Uterus (tissue), 4 donors: ENCODE data around the gene NSD2. TPM values are rescaled to one million over a fixed set of nuclear protein-coding genes. Genes with fewer than 3 reads are reported as not detected.

ENCODE experiments used
- DNase-seq, 2 donors: peaks; one replicate each; pipeline ENCODE4 v3.0.0-alpha.2; 2019 to 2020
- H3K27ac ChIP-seq, 2 donors: fragments of 200-600 bp; sonication (generic); 1 replicate in 1 of 2; 2 replicates in 1 of 2; pipeline ENCODE4 v1.5.1; 2016 to 2018
- H3K27me3 ChIP-seq, 2 donors: fragments of 200-600 bp; sonication (generic); one replicate each; pipeline ENCODE4 v1.5.1; 2018 to 2019; ENCODE audit warnings: control low read depth in 1 of 2
- H3K36me3 ChIP-seq, 2 donors: fragments of 200-600 bp; sonication (generic); one replicate each; pipeline ENCODE4 v1.5.1; 2019; ENCODE audit warnings: control low read depth in 1 of 2
- H3K4me1 ChIP-seq, 2 donors: fragments of 200-600 bp; sonication (generic); one replicate each; pipeline ENCODE4 v1.5.1; 2018 to 2019; ENCODE audit warnings: control low read depth in 1 of 2
- H3K4me3 ChIP-seq, 2 donors: fragments of 200-600 bp; sonication (generic); 1 replicate in 1 of 2; 2 replicates in 1 of 2; pipeline ENCODE4 v1.5.1; 2018 to 2019; ENCODE audit warnings: mild to moderate bottlenecking in 1 of 2
- H3K9me3 ChIP-seq, 2 donors: fragments of 200-600 bp; sonication (generic); one replicate each; pipeline ENCODE4 v1.5.1; 2019; ENCODE audit warnings: control low read depth in 1 of 2
- POLR2A ChIP-seq, 2 donors: fragments of 450-650 bp; IDR thresholded peaks; one replicate each; pipeline ENCODE4 v1.6.1; 2016; ENCODE audit warnings: antibody characterized with exemption in 2 of 2, mild to moderate bottlenecking in 1 of 2, moderate library complexity in 1 of 2
- intact Hi-C: fragments of 100-400 bp; cut with DNase I; formaldehyde crosslinking; loops from one replicate; pipeline ENCODE4 v1.15.1; 2023; ENCODE audit warnings: low total_unique reads
- total RNA-seq, 4 donors: library from RNA; depleted of rRNA in 3 of 4; stranded (reverse); fragments of >200 nt in 3 of 4; gene quantifications; one replicate each; pipeline versions ENCODE4 v1.1.0 to v1.2.4, GENCODE V29; 2014 to 2023
- TF ChIP-seq, protein P1 (sequence below), 4 experiments: fragments of 200-600 bp in 2 of 4; fragments of 450-650 bp in 2 of 4; sonication (generic) in 2 of 4; IDR thresholded peaks; one replicate each; pipeline ENCODE4 v1.5.1; 2016 to 2019; ENCODE audit warnings: antibody characterized with exemption in 4 of 4, mild to moderate bottlenecking in 2 of 4, moderate library complexity in 1 of 4
- donor health status: DM: yes; HTN: yes; CAD: no.

NSD2 gene
- total RNA-seq, 4 donors from 2014 or later: 10.3 to 75.3 (median 49.0) TPM

DNA sequence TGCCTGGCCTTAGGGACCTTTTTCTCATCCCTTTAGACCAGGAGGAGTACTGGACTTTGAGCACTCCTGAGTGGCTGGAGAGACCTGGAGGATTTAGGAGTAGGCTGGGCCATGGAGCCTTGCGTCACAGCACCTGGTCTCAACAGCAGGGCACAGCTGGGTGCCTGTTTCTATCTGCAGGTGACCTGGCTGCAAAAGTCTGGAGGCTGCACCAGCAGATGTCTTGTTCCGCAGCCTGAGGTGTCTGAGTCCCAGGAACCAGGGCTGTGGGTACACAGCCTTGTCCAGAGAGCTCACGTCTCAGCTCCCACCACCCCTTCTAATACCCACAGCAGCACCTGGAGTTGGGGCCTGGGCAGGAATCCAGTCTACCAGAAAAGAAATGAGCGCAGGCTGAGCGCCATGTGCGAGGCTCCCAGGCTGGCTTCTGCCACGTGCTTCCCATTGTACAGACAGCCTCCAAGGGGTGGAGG lies 5.0 kb upstream of the NSD2 start:
- H3K27ac ChIP-seq: no peak overlapping the region
- peaks cover 0 to 9% of the 10 kb centered on the region in 2 donors for H3K27me3 ChIP-seq
- no peaks in the 10 kb centered on the region for H3K9me3 ChIP-seq
- no peak overlapping the region for H3K4me3 ChIP-seq
- TF ChIP-seq, protein P1, sequence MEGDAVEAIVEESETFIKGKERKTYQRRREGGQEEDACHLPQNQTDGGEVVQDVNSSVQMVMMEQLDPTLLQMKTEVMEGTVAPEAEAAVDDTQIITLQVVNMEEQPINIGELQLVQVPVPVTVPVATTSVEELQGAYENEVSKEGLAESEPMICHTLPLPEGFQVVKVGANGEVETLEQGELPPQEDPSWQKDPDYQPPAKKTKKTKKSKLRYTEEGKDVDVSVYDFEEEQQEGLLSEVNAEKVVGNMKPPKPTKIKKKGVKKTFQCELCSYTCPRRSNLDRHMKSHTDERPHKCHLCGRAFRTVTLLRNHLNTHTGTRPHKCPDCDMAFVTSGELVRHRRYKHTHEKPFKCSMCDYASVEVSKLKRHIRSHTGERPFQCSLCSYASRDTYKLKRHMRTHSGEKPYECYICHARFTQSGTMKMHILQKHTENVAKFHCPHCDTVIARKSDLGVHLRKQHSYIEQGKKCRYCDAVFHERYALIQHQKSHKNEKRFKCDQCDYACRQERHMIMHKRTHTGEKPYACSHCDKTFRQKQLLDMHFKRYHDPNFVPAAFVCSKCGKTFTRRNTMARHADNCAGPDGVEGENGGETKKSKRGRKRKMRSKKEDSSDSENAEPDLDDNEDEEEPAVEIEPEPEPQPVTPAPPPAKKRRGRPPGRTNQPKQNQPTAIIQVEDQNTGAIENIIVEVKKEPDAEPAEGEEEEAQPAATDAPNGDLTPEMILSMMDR (IDR thresholded peaks at IDR 0.05): no peak
- TF ChIP-seq POLR2A (IDR thresholded peaks at IDR 0.05): no peak
- H3K4me1 ChIP-seq: no peaks in the 10 kb centered on the region
- intact Hi-C loops: no loop called here
- DNase-seq: no peak
- H3K36me3 ChIP-seq: no peaks in the 10 kb centered on the region

DNA sequence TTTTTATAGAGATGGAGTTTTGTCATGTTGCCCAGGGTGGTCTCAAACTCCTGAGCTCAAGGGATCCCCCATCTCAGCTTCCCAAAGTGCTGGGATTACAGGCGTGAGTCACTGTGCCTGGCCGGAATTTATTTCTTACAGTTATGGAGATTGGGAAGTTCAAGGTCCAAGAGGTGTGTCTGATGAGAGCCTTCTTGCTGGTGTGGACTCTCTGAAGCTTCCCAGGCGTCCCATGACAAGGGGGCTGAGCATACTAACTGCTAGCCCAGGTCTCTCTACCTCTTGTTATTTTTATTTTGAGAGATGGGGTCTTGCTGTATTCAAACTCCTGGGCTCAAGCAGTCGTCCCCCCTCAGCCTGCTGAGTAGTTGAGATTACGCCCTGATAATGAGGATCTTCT lies 2.9 kb upstream of the NSD2 start:
- Histone ChIP-seq H3K27ac (no peak overlapping the region), H3K4me3 (no peak overlapping the region), H3K9me3 (no peaks in the 10 kb centered on the region), H3K27me3 (peaks cover 0 to 9% of the 10 kb centered on the region in 2 donors), H3K4me1 (no peaks in the 10 kb centered on the region), H3K36me3 (no peaks in the 10 kb centered on the region)
- no peak for DNase-seq
- TF ChIP-seq, protein P1 (IDR thresholded peaks at IDR 0.05): no peak
- no peak for TF ChIP-seq POLR2A (IDR thresholded peaks at IDR 0.05)
- intact Hi-C loops: no loop called here

DNA sequence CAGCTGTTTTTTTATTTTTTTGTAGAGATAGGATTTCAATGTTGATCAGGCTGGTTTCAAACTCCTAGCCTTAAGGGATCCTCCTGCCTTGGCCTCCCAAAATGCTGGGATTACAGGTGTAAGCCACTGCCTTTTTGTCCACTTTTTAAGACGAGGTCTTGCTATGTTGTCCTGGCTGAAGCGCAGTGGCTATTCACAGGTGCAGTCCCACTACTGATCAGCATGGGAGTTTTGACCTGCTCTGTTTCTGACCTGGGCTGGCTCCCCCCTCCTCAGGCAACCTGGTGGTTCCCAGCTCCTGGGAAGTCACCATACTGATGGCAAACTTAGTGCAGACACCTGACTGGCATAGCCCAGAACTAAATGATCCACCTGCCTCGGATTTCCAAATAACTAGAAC lies 2.3 kb upstream of the NSD2 start:
- no peak overlapping the region for H3K4me3 ChIP-seq
- no peak for DNase-seq
- H3K36me3 ChIP-seq: no peaks in the 10 kb centered on the region
- TF ChIP-seq POLR2A (IDR thresholded peaks at IDR 0.05): no peak
- TF ChIP-seq, protein P1 (IDR thresholded peaks at IDR 0.05): no peak
- H3K4me1 ChIP-seq: no peaks in the 10 kb centered on the region
- intact Hi-C loops: no loop called here
- H3K9me3 ChIP-seq: no peaks in the 10 kb centered on the region
- H3K27ac ChIP-seq: no peak overlapping the region
- peaks cover 0 to 9% of the 10 kb centered on the region in 2 donors for H3K27me3 ChIP-seq

DNA sequence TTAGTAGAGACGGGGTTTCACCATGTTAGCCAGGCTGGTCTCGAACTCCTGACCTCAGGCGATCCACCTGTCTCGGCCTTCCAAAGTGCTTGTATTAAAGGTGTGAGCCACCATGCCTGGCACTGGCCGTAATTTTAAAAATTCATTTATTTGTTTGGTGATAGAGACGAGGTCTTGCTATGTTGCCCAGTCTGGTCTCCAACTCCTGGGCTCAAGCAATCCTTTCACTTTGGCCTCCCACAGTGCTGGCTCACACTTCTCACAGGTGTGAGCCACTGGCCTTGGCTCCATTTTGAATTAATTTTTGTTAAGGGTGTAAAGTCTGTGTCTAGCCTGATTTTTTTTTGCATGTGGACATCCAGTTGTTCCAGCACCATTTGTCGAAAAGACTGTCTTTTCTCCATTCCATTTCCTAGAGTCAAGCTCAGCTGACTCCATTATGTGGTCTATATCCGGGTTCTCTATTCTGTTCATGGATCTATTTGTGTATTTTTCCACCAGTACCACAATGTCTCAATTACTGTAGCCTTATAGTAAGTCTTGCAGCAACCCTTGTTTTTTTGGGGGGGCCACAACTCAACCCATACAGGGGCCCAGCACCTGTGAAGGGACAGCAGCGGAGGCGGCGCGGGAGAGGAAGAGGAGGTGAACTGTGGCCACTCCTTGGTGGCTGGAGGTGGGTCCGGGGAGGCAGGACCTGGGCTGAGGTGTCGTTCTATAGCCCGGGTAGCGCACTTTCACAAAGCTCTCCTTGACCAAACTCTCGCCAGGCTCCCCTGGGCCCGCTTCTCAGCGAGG lies 1.5 kb upstream of the NSD2 start:
- Histone ChIP-seq H3K27ac (peak overlapping the region; percentile 94 to 100), H3K9me3 (no peaks in the 10 kb centered on the region), H3K36me3 (no peaks in the 10 kb centered on the region), H3K4me3 (peak overlapping the region; percentile 45 to 97), H3K27me3 (peaks cover 0 to 9% of the 10 kb centered on the region in 2 donors), H3K4me1 (no peaks in the 10 kb centered on the region)
- TF ChIP-seq, protein P1 (IDR thresholded peaks at IDR 0.05): no peak
- no peak for TF ChIP-seq POLR2A (IDR thresholded peaks at IDR 0.05)
- peak in 1 of 2 donors; percentile 27 for DNase-seq
- intact Hi-C loops: no loop called here

DNA sequence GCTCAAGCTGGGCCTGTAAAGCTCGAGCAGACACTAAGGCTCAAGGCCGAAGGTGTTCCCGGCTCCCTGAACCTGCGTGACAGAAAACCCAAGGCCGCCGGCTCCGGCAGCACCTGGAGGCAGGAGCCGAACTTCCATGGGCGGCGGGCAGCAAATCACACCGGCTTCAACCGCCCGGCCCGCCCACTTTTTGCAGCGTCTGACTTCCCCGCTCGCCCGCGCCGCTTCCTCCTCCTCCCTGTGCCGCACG lies 940 bp upstream of the NSD2 start:
- H3K9me3 ChIP-seq: no peaks in the 10 kb centered on the region
- peak overlapping the region; percentile 45 to 97 for H3K4me3 ChIP-seq
- peaks cover 0 to 9% of the 10 kb centered on the region in 2 donors for H3K27me3 ChIP-seq
- peak; percentile 74 to 77 for DNase-seq
- no peak for TF ChIP-seq POLR2A (IDR thresholded peaks at IDR 0.05)
- TF ChIP-seq, protein P1 (IDR thresholded peaks at IDR 0.05): no peak
- H3K4me1 ChIP-seq: no peaks in the 10 kb centered on the region
- H3K36me3 ChIP-seq: no peaks in the 10 kb centered on the region
- peak overlapping the region; percentile 94 to 100 for H3K27ac ChIP-seq
- intact Hi-C loops: no loop called here
